Suppressor macrophage treated with lipopolysaccharide for 1 hour (primary cell): ENCODE data around the gene ADH7.
"Not testable (repeated sequence)": the region's sequence is repeated elsewhere in the genome, so short reads cannot be mapped to it uniquely, and the experiment has no call there.

Experiments used
- DNase-seq, 3 donors: peaks; one replicate each; pipeline ENCODE4 v3.0.0-alpha.2; 2020 to 2022

Gene ADH7

GRCh38 chr4:99377341-99377740, 57.8 kb downstream of the ADH7 start:
- DNase-seq = not testable (repeated sequence)

- not testable (repeated sequence) for DNase-seq
Measured at GRCh38 chr4:99372464-99372863, 62.7 kb downstream of the ADH7 start.

- not testable (repeated sequence) for DNase-seq
Measured at GRCh38 chr4:99367817-99368216, 67.3 kb downstream of the ADH7 start.

GRCh38 chr4:99366491-99366890, 68.7 kb downstream of the ADH7 start:
- no peak for DNase-seq

GRCh38 chr4:99362768-99363167, 72.4 kb downstream of the ADH7 start:
- no peak for DNase-seq
